Activated T-helper 1 cell treated with Interleukin-2 at 50 U/mL for 16 hours (primary cell): ENCODE results near the gene IZUMO1R.
"Not testable (repeated sequence)": the region's sequence is repeated elsewhere in the genome, so short reads cannot be mapped to it uniquely, and the experiment has no call there.

Experiments
- DNase-seq: peaks from one replicate; pipeline ENCODE4 v3.0.0-alpha.2; 2020; ENCODE audit warnings: low read depth

IZUMO1R gene

GRCh38 chr11:94326947-94327346 lies 22.6 kb downstream of the IZUMO1R start:
- DNase-seq = no peak

- no peak for DNase-seq
Observed at GRCh38 chr11:94328587-94329080, 24.3 kb downstream of the IZUMO1R start.

- DNase-seq = no peak
Observed at GRCh38 chr11:94329501-94329900, 25.1 kb downstream of the IZUMO1R start.

GRCh38 chr11:94330789-94331188 lies 26.4 kb downstream of the IZUMO1R start:
- no peak for DNase-seq

- no peak for DNase-seq
Observed at GRCh38 chr11:94332814-94333213, 28.4 kb downstream of the IZUMO1R start.

GRCh38 chr11:94336033-94336432 lies 31.7 kb downstream of the IZUMO1R start:
- DNase-seq = no peak

GRCh38 chr11:94338651-94339050 lies 34.3 kb downstream of the IZUMO1R start:
- DNase-seq = no peak

GRCh38 chr11:94342250-94342649 lies 37.9 kb downstream of the IZUMO1R start:
- no peak for DNase-seq

GRCh38 chr11:94343495-94343894 lies 39.1 kb downstream of the IZUMO1R start:
- no peak for DNase-seq

- not testable (repeated sequence) for DNase-seq
Observed at GRCh38 chr11:94346311-94346710, 41.9 kb downstream of the IZUMO1R start.

- not testable (repeated sequence) for DNase-seq
Observed at GRCh38 chr11:94350850-94351563, 46.6 kb downstream of the IZUMO1R start.
